GM12891 (cell line): ENCODE measurements around the gene SKI.

ENCODE experiments used
- PAX5 ChIP-seq: IDR thresholded peaks from 2 replicates; pipeline ENCODE4 v1.6.1; 2011; ENCODE audit warnings: low read length, moderate library complexity, mild to moderate bottlenecking; ENCODE audit not compliant: insufficient read depth, severe bottlenecking
- POLR2A ChIP-seq: IDR thresholded peaks from 2 replicates; pipeline ENCODE4 v1.6.1; 2011; ENCODE audit warnings: low read depth, low read length, control low read depth
- POLR2AphosphoS5 ChIP-seq: IDR thresholded peaks from 2 replicates; pipeline ENCODE4 v1.6.1; 2011; ENCODE audit warnings: low read depth, low read length, control low read depth
- TAF1 ChIP-seq: IDR thresholded peaks from 2 replicates; pipeline ENCODE4 v1.6.1; 2011; ENCODE audit warnings: low read depth, low read length, control low read depth

DNA sequence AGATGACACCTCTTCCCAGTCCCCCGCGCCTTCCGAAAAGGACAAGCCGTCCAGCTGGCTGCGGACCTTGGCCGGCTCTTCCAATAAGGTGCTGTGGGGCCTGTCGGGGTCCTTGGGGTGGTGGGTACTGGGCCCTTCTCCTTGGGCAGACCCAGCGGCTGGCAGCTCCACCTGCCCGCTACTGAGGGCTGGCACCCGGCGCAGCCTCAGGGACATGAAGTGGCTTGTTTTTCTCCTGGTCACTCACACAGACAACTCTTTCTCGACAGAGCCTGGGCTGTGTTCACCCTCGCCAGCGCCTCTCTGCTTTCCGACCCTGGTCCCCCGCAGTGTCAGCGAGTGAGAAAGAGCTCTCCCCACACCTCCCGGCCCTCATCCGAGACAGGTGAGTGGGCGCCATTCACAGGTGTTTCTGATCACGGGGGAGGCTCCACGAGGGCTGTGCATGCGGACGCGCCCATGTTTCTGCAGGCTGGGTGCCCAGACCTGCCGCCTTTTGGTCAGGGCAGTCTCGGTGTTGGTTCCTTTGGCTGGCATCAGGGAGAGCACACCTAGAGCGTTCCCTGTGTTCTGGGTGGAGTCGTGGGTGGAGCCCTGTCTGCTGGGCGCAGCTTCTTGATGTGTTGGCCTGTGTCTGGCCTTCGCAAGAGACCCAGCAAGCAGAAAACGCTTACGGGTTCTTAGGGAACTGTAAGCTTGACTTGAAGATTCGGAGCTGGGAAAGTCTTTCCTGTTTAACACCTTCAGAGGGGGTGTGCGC lies 75.1 kb downstream of the SKI start:
- TF ChIP-seq POLR2AphosphoS5, result no peak
- no peak for TF ChIP-seq POLR2A
- no peak for TF ChIP-seq TAF1
- TF ChIP-seq PAX5, result no peak
